Thymus (tissue), 11 donors: ENCODE measurements around the gene RYK. TPM values are rescaled to one million over a fixed set of nuclear protein-coding genes. Genes with fewer than 3 reads are reported as not detected.

ENCODE experiments used
- DNase-seq, 9 donors: peaks; one replicate each; pipeline ENCODE4 v3.0.0-alpha.2; 2013; ENCODE audit warnings: low spot score in 9 of 9, low read depth in 6 of 9, missing footprints in 1 of 9
- H3K27ac ChIP-seq, 2 donors: one replicate each; pipeline ENCODE4 v1.5.1; 2013; ENCODE audit warnings: control low read depth in 1 of 2, low read depth in 1 of 2, low read length in 1 of 2, mild to moderate bottlenecking in 1 of 2, moderate library complexity in 1 of 2
- H3K27me3 ChIP-seq, 2 donors: one replicate each; pipeline ENCODE4 v1.5.1; 2013; ENCODE audit warnings: low read length in 1 of 2; ENCODE audit not compliant: control insufficient read depth in 2 of 2, insufficient read depth in 1 of 2
- H3K36me3 ChIP-seq, 2 donors: one replicate each; pipeline ENCODE4 v1.5.1; 2013; ENCODE audit warnings: low read length in 1 of 2, mild to moderate bottlenecking in 1 of 2, moderate library complexity in 1 of 2; ENCODE audit not compliant: control insufficient read depth in 2 of 2, insufficient read depth in 2 of 2
- H3K4me1 ChIP-seq, 2 donors: one replicate each; pipeline ENCODE4 v1.5.1; 2013; ENCODE audit warnings: low read length in 2 of 2; ENCODE audit not compliant: control insufficient read depth in 2 of 2, insufficient read depth in 2 of 2
- H3K4me3 ChIP-seq, 2 donors: one replicate each; pipeline ENCODE4 v1.5.1; 2013; ENCODE audit warnings: low read length in 2 of 2, control low read depth in 1 of 2, mild to moderate bottlenecking in 1 of 2
- H3K9me3 ChIP-seq, 2 donors: one replicate each; pipeline ENCODE4 v1.5.1; 2013; ENCODE audit warnings: low read length in 1 of 2, mild to moderate bottlenecking in 1 of 2; ENCODE audit not compliant: control insufficient read depth in 2 of 2, insufficient read depth in 1 of 2
- WGBS: extraction: QIAGEN DNeasy Blood & Tissue Kit; methylation state at CpG from one replicate; pipeline ENCODE4 v1.1.7; 2013; 5-methylcytosine and 5-hydroxymethylcytosine counted together
- polyA plus RNA-seq: library from polyadenylated mRNA; stranded (reverse); fragments of 200-250 nt; gene quantifications from one replicate; pipeline ENCODE4 v1.2.3, GENCODE V29; 2013
- total RNA-seq: library from RNA; stranded (reverse); fragments of 120-200 nt; gene quantifications from one replicate; pipeline ENCODE4 v1.2.4, GENCODE V29; 2013
- donor health status: healthy.

Gene RYK
- total and polyA plus RNA-seq, 2 donors: 40.9 to 53.6 TPM

GRCh38 chr3:134274571-134274970 lies 23.9 kb upstream of the RYK start:
- H3K27me3 ChIP-seq: peaks cover 0 to 2% of the 10 kb centered on the region in 2 donors
- no peak for DNase-seq
- H3K36me3 ChIP-seq: no peaks in the 10 kb centered on the region
- no peaks in the 10 kb centered on the region for H3K9me3 ChIP-seq
- H3K4me1 ChIP-seq: no peaks in the 10 kb centered on the region
- H3K27ac ChIP-seq: no peak overlapping the region
- H3K4me3 ChIP-seq: no peak overlapping the region

DNA sequence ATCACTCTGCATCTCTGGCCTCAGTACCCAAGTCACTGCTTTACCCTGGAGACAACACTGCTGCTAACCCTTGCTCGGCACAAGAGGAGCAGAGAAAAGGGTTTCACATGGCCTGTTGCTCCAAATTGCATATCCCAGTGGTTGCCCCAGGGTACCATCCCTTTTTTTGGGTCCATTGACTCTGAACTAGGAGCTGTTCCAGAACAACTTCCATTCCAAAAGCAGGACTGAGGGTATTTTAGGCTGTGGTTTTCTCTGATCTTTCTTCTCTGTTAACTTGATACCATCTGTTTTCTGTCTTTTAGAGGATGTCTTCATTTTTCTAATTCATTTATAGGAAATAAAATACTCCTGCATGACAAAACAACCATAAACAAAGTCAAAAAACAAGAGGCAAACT lies 17.3 kb upstream of the RYK start:
- H3K4me3 ChIP-seq: no peak overlapping the region
- H3K27ac ChIP-seq: no peak overlapping the region
- no peaks in the 10 kb centered on the region for H3K9me3 ChIP-seq
- H3K36me3 ChIP-seq: no peaks in the 10 kb centered on the region
- 98% methylated on average over 1 of the region's 1 CpG for WGBS
- DNase-seq: no peak
- no peaks in the 10 kb centered on the region for H3K4me1 ChIP-seq
- peaks cover 0 to 2% of the 10 kb centered on the region in 2 donors for H3K27me3 ChIP-seq

- no peak overlapping the region for H3K27ac ChIP-seq
- H3K4me3 ChIP-seq: no peak overlapping the region
- no peaks in the 10 kb centered on the region for H3K9me3 ChIP-seq
- no peaks in the 10 kb centered on the region for H3K36me3 ChIP-seq
- WGBS: 40% methylated on average over 1 of the region's 1 CpG
- H3K4me1 ChIP-seq: peaks cover 0 to 3% of the 10 kb centered on the region in 2 donors
- H3K27me3 ChIP-seq: no peaks in the 10 kb centered on the region
- no peak for DNase-seq
Measured at GRCh38 chr3:134260987-134261386, 10.3 kb upstream of the RYK start.

GRCh38 chr3:134258761-134259347 lies 8.2 kb upstream of the RYK start:
- peaks cover 0 to 3% of the 10 kb centered on the region in 2 donors for H3K4me1 ChIP-seq
- WGBS: 95% methylated on average over 4 of the region's 4 CpGs

GRCh38 chr3:134255404-134255803 lies 4.7 kb upstream of the RYK start:
- H3K27ac ChIP-seq: no peak overlapping the region
- H3K27me3 ChIP-seq: no peaks in the 10 kb centered on the region
- no peaks in the 10 kb centered on the region for H3K36me3 ChIP-seq
- H3K9me3 ChIP-seq: no peaks in the 10 kb centered on the region
- H3K4me1 ChIP-seq: peaks cover 0 to 9% of the 10 kb centered on the region in 2 donors
- no peak overlapping the region for H3K4me3 ChIP-seq
- DNase-seq: no peak

More at GRCh38 chr3:134258761-134259347, 8.2 kb upstream of the RYK start:
- H3K4me3 ChIP-seq: no peak overlapping the region
- H3K36me3 ChIP-seq: no peaks in the 10 kb centered on the region
- no peaks in the 10 kb centered on the region for H3K9me3 ChIP-seq
- no peaks in the 10 kb centered on the region for H3K27me3 ChIP-seq
- H3K27ac ChIP-seq: no peak overlapping the region
- DNase-seq: no peak

- no peaks in the 10 kb centered on the region for H3K27me3 ChIP-seq
- H3K27ac ChIP-seq: no peak overlapping the region
- H3K36me3 ChIP-seq: no peaks in the 10 kb centered on the region
- WGBS: 84% methylated on average over 1 of the region's 1 CpG
- H3K4me3 ChIP-seq: no peak overlapping the region
- no peaks in the 10 kb centered on the region for H3K9me3 ChIP-seq
- H3K4me1 ChIP-seq: peaks cover 6 to 9% of the 10 kb centered on the region in 2 donors
- peak in 1 of 9 donors; percentile 16 for DNase-seq
Measured at GRCh38 chr3:134253475-134254226, 3.0 kb upstream of the RYK start.

- H3K27ac ChIP-seq: no peak overlapping the region
- H3K4me1 ChIP-seq: peaks cover 6 to 9% of the 10 kb centered on the region in 2 donors
Measured at GRCh38 chr3:134252766-134253165, 2.1 kb upstream of the RYK start.

GRCh38 chr3:134251731-134252391 lies 1.2 kb upstream of the RYK start:
- Histone ChIP-seq H3K36me3 (no peaks in the 10 kb centered on the region), H3K27ac (no peak overlapping the region), H3K4me3 (no peak overlapping the region), H3K27me3 (no peaks in the 10 kb centered on the region), H3K9me3 (no peaks in the 10 kb centered on the region), H3K4me1 (peaks cover 6 to 9% of the 10 kb centered on the region in 2 donors)
- 97% methylated on average over 22 of the region's 22 CpGs for WGBS
- DNase-seq: no peak

More at GRCh38 chr3:134252766-134253165, 2.1 kb upstream of the RYK start:
- no peak for DNase-seq
- no peaks in the 10 kb centered on the region for H3K36me3 ChIP-seq
- H3K4me3 ChIP-seq: no peak overlapping the region
- no peaks in the 10 kb centered on the region for H3K27me3 ChIP-seq
- H3K9me3 ChIP-seq: no peaks in the 10 kb centered on the region
- 95% methylated on average over 7 of the region's 7 CpGs for WGBS
